ENCODE results near the gene ADAD2.

GRCh38 chr16:84214451-84215066 lies 23.6 kb downstream of the ADAD2 start:
- no peak for TF ChIP-seq CTCF (IDR thresholded peaks at IDR 0.05; ENCODE audit: extremely low read depth in 1 of 2, insufficient read depth in 1 of 2, low read depth in 1 of 2, low read length in 2 of 2)
- no peak for TF ChIP-seq FOS (IDR thresholded peaks at IDR 0.05; ENCODE audit: borderline replicate concordance, insufficient read depth, low read length)
- TF ChIP-seq POLR2A (IDR thresholded peaks at IDR 0.05; ENCODE audit: low read depth, low read length): no peak
- TF ChIP-seq EZH2 (IDR thresholded peaks at IDR 0.05; ENCODE audit: borderline replicate concordance, low read depth, low read length, severe bottlenecking): no peak
- no peak for TF ChIP-seq POLR2AphosphoS5 (IDR thresholded peaks at IDR 0.05; ENCODE audit: insufficient read depth, low read depth, low read length)
